ENCODE data around the gene LASP1NB.

The LASP1NB gene

DNA sequence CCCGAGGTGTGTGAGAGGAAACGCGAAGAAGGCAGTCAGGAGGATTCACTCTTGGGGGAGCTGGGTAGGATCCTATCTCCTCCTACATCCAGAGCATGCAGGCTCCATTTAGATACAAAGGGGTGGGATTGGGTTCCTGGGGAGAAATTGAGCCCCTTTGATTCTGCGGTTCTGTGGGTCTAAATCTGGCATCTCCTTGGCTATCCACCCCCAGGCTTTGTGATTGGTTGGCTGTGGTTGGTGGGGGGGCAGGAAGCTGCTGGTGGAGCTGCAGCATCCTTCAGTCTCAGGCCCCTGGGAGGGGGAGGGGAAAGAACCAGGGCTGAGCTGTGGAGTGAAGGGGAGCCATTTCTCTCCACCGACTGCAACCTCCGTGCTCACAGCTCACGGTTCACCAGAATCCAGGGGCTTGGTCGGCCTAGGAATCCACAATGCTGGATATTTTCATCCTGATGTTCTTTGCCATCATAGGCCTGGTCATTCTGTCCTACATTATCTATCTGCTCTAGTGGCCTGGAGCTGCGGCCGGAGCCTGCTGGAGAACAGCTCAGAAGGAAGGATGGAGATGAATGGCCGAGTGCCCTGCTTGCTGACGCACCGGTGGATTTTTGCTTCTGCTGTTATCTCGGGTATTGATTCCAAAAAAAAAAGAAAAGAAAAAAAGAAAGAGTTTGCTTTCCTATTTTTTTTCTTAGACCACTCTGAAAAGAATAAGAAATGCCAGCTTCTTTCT lies at the start of gene LASP1NB:
LASP1NB (plus strand) TSS at position 352 of the 733 bp plus-strand sequence.
- DNase-seq: peak; percentile 78

DNA sequence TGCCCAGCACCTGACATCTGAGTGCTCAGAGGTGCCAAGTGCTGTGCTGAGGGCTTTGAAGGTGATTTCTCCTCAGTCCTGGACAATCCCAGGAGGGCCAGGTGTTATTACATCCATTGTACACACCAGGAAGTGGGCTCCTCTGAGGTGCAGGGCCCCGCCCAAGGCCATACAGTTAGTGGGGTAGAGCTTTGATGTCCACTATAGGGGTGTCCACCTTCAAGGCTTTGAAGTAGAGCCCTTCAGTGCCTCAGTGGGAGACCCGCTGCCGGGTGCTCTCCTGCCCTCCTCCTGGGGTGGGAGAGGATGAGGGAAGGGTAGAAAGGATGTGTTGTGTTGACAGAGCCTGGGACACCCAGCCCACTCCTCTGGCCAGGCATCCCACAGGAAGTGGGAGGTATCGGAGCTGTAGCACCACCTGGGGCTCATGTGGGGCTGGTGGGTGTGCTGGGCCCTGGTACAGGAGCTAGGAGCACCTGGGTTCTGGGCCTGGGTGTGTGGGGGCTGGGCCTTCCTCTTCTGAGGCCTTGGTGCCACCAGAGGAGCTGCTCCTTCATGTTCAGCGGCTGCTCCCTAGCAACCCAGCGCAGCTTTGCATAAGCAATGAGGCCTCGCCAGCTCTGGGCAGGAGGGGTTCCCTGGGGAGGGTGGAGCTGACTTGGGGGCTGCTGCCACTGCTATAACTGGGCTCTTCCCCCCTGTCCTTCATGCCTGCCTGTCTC lies 48.1 kb upstream of the LASP1NB start:
- peak; percentile 67 for DNase-seq

DNA sequence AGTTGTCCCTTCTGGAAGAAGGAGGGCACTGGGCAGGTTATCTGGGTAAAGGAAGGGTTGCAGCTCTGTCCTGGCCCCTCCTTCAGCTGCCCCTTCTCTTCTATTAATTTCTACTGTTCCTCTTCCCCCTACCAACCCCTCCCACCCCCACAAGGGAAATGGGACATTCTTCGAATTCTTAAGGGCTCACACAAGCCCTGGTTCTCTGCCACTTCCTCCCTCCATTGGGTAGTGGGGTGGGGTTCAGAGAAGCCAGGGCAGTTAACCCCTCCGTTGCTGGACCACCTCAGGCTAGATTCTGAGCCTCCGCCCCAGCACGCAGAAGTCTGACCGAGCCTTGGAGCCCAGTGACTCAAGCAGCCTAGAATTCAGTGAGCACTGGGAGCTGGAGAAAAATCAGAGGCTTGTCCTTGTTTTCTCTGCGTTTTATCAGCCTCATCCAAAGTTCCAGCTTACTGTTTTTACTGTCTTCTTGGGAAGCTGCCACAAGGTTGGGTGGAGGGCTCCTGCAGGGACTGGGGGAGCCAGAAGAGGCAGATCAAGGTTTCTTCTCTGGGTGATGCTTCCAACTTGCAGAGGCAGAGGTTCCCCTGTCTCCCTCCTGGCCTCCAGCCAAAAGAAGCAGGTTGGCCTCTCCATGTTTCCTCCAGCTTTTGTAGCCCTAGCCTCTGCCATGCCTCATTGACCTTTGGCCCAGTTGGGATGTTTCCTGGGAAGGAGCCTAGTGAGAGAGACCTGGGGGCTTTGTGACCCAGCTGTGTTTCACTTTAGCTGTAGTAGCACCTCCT lies 45.3 kb upstream of the LASP1NB start:
- DNase-seq: peak; percentile 59

DNA sequence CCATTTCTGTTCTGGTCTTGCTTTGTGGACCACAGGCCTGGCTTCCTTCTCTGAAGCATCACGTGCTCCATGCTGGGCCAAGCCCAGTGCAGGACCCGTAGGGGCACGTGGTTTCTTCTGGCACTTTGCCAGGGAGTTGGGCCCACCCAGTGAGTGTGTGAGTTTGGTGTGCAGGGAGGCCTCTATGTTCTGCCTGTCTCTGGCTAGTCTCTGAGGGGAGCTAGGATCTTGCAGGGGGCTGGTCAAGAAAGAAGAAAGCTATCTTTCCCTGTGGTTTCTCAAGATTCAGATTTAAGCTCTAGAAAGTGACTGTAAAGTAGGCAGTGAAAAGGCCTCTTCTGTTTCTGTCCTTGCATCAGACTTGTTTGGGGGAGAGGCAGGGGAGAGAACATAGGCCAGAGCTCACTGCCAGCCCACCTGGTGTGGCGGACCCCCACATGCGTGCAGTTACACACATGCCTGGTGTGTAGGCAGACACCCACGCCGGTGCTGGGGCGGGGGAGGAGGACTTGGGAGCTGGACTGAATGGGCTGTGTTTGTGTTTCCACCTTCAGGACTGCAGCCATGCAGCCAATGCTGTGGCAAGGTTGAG lies 43.7 kb upstream of the LASP1NB start:
- DNase-seq: peak; percentile 85

DNA sequence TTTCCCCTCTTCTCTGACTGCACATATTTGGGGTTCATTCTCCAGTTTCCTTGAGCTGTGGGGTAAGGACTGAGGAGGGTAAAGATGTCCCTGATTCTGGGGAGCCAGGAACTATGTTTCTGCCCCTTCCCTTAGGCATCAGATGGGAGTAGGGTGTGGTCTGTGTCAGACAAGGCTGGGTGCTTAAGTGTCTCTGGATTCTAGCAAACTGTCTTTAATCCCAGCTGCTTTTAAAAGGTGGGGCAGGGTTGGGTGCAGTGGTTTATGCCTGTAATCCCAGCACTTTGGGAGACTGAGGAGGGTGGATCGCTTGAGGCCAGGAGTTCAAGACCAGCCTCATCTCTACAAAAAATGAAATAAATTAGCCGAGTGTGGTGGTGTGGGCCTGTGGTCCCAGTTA lies 42.5 kb upstream of the LASP1NB start:
- DNase-seq: no peak

DNA sequence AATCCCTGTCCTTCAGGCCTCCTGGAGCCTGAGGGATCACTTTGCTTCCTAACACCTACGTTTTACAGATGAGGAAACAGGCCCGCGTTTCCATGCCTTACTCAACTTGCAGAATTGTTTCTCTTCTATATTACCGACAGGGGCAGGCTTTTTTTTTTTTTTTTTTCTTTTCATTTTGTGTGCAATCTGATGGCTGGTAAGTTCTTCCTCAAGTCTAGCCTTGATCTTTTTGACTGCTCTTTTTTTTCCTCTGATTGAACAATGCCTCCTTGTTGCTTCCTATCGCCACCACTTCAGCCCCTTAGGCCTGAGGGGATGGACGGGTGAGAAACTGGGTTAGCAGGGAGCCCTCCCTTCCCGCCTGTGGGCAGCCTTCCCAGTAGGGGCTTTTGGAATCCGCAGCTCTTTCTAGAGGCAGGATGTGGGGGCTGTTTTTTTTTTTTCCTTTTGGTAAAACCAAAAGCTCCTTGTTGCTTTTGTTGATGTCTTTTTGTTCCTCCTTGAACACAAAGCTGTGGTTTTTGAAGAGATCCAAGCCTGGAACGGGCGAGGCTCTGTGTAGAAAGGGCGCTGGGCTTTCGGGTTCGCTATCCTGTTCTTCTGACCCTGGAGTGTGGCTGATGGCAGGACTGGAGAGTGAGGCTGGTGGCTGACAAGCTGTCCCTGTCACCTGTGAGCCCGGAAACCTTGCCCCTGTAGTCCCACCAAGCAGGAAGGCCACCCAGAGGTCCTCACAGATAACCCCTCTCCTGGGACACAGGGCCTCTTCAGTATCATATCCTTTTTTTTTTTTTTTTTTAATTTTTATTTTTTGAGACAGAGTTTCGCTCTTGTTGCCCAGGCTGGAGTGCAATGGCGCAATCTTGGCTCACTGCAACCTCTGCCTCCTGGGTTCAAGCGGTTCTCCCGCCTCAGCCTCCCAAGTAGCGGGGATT lies 41.6 kb upstream of the LASP1NB start:
- no peak for DNase-seq

DNA sequence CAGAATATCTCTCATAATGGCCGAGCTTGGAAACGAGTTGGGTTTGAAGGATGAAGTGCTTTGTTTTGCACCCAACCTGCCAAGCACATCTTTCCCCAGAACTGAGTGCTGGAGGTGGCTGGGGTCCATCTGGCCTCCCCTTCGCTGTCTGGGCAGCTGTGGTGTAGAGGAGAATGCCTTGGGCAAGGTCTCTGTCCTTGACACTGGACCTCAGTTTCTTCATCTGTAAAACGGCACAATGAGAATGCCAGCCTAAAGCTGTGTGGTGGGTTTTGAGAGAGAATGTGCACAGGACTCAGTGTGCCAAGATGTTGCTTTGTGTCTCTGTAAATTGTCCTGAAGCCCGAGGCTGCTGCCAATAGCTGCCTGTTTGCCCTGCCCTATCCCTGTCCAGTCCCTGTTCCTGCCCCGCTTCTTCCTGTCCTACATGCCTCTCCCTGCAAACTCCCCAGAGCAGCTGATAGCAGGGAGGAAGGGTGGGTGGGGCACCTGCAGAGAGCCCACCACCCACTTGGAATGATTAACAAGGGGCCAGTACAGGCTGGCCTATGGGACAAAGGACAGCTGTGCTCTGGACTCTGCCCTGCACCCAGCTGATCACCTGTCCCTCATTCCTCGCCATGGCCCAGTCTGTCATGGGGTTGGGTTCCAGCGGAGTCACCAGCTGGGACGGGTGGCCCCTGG lies 40.2 kb upstream of the LASP1NB start:
- no peak for DNase-seq

DNA sequence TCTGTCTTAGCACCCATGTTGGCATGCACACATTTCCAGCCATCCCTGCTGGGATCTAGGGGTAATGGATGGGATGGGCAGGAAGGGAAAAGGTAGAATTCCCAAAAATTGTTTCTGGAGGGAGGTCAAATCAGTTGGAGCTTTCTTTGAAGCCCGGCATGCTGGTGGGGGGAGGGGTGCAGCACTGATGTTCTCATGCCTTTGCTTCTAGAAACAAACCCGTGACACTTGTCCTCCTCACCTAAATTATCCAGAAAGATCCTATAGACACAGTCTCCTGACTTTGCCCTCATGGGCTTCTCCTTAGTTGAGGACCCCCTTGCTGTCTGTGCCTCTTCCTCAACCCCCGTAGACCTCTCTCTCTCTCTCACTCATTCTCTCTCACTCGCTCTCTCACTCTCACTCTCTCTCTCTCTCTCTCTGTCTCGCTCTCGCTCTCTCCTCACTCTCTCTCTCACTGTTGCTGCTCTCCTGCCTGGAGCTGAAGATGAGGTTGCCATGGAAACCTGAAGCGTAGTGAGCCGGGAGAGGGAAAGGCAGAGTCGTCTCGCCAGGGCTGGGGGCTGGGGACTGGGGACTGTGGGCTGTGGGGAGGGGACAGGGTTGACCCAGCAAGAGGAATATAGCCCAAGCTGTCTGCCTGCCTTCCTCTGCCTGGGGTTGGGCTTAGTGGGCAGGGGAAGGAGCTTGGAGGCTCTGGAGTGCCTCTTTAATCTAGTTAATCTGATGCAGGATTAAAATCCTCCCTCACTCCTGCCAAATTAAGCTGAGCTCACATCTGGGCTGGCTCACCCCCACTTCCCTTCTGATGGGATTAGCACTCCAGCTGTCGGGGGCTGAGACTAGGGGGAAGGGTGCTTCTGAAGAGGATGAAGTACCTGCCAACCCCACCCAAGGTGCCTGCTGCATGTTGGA lies 39.4 kb upstream of the LASP1NB start:
- peak; percentile 59 for DNase-seq

DNA sequence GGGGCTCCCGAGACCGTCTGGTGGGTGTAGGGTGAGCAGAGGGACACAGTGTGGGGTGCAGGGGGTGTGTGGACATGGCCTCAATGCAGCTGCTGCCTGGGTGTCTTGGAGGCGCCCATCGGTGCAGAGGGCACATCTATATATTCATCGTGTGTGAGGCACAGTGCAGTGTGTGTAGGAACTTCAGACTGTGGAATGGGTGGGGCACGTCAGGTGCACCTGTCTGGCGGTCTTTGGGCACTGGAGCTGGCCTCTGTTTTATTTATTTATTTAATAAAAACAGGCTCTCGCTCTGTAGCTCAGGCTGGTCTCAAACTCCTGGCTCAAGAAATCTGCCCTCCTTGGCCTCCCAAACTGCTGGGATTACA lies 38.8 kb upstream of the LASP1NB start:
- peak; percentile 60 for DNase-seq

DNA sequence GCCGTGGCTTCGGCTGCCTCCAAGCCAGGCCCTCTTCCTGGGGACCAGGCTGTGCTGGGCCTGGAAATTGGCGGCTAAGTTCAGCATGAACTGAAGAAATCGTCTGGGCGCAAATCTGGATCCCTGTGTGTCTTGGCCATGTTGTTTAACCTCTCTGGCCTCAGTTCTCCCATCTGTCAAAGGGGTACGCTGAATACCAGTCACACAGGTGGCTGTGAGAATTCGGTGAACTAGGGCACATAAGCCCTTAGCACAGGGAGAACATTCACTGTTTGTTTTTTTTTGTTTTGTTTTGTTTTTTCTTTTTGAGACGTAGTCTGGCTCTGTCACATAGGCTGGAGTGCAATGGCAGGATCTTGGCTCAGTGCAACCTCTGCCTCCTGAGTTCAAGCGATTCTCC lies 36.6 kb upstream of the LASP1NB start:
- no peak for DNase-seq

DNA sequence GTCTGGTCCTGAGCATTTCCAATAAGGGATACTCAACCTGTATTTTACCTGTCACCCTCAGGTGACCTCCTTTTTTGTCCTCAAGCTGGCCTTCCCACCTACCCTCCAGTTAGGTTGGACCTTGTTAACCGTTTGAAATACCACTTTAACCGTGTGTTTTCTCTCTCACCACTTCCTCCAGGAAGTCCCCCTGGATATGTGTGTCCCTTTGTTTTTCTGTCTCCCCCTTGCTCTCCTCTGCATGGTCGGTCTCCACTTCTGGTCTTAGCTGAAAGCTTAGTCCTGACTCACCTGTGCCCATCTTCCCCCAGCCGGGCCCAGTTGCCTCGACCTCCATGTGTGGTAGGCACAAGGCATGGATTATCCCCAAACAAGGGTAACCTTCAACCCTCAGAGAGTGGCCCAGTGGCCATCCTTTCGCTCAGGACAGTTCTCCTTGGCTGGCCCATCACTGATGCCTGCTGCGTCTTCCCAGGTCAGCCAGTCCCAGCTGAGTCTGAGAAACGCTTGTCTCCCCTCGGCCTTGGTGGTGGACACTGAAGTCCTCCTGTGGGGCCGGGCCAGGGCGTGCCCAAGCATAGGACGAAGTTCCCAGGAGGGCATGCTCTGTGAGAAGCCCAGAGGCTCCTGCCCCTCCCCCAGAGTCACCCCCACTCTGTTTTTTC lies 35.5 kb upstream of the LASP1NB start:
- DNase-seq: no peak

DNA sequence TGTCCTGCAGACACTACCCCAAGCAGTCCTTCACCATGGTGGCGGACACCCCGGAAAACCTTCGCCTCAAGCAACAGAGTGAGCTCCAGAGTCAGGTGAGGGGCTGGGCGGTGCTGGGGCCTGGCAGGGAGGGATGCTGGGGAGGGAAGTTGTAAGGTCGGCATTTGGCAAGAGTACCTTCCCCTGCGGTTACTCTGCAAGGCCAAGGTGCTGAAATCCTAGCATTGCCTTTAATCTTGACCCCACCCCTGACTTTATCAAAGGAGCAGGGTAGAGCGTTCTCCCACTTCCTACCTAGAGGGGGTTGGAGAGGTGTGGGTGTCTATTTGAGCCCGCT lies 35.0 kb upstream of the LASP1NB start:
- DNase-seq: peak; percentile 63

DNA sequence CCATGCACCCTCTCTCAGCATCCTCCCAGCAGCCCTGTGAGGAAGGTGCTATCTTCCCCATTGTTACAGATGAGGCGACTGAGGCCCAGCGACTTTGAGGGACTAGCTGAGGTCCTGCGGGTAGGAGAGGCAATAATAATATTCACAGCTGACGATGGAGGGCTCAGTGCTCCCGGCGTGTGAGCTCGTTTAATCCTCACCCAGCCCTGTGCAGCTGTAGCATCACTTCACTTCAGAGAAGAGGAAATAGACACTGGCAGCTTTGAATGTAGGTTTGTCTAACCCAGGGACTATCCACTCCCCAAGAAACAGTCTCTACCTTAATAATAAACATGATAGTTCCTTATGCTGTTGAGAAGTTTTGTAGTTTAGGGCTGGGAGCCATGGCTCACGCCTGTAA lies 34.0 kb upstream of the LASP1NB start:
- peak; percentile 56 for DNase-seq

DNA sequence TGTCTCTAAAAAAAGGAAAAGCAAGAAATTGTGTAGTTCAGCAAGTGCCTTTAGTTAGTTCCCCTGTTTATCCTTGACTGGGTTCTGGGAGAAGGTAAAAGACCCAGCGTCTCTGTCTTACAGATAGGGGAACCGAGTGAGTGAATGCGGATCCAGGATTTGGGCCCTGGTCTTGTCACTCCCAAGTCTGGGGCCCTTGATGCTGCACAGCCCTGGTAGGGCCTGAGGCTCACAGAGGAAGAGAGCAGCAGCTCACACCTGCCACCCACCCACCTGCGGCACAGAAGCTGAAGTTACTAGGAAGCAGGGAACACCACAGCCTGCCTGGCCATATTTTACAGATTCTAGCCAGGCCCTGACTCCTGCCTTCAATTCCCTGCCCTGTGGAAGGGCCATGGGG lies 33.3 kb upstream of the LASP1NB start:
- peak; percentile 72 for DNase-seq

DNA sequence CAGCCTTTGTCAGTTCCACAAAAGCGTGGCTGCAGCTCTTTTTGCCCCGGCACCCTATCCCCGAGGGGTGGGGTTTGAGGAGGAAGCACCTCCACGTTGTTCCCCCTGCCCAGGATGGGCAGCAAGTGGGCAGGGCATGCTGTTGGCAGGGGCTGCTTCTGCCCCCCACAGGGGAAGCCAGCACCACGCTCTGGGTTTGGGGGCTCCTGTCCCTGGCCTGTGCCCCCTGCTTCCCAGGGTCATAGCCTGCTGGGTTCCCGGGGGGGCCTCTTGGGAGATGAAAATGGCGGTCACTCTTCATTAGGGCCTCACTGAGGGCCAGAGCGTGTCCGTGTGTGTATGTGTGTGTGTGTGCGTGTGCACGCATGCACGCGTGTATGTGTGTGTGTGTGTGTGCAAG lies 32.8 kb upstream of the LASP1NB start:
- peak; percentile 59 for DNase-seq

DNA sequence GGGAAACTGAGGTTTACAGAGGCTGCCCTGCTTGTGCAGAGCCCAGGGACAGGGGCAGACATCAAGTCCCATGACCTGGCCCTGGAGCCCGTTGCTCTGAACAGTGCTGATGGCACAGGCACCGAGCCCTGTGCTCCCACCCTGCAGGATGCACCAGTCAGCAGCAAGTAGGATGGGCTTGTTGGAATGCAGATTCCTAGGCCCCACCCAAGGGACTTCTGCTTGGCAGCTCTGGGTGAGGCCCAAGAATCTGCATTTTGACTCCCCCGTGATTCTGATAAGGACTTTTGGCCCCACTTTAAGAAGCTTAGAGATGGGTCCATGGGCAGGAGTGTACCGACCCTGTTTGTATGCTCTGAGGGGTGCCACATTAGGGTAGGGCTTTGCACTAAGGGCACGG lies 32.3 kb upstream of the LASP1NB start:
- DNase-seq: peak; percentile 58

DNA sequence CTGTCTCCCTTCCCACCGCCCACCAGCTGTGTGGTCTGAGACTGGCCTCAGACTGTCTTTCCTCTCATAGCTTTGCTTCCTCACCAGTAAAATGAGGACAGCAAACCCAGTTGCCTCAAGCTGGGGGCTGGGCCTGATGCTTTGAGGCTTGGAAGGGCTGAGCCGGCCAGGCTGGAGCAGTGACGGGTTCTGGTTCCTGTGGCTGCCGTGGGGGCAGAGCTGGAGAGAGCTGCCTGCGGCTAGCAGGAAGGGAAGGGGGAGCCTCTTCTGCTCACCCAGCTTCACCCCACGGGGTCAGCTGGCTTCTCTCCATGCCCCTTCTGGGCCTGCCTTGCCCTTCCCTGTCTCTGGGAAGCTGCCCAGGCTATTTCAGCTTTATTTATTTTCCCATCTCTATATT lies 31.8 kb upstream of the LASP1NB start:
- DNase-seq: peak; percentile 76

DNA sequence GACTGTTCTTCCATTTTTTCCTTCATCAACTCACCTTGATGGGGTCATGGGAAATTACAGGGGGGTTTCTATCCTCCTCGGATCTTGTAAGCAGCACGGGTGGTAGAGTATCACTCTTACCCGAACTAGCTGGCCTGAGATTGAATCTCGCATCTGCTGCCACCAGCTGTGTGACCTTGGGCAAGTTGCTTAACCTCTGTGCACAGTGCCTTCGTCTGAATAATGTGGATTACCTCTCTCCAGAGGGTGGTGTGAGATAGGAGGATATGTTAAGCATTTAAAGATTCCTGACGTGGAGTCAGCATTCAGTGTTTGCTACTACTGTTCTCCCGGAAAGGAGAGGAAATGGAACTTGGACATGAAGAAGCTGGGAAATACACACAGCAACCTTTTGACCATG lies 31.1 kb upstream of the LASP1NB start:
- no peak for DNase-seq

DNA sequence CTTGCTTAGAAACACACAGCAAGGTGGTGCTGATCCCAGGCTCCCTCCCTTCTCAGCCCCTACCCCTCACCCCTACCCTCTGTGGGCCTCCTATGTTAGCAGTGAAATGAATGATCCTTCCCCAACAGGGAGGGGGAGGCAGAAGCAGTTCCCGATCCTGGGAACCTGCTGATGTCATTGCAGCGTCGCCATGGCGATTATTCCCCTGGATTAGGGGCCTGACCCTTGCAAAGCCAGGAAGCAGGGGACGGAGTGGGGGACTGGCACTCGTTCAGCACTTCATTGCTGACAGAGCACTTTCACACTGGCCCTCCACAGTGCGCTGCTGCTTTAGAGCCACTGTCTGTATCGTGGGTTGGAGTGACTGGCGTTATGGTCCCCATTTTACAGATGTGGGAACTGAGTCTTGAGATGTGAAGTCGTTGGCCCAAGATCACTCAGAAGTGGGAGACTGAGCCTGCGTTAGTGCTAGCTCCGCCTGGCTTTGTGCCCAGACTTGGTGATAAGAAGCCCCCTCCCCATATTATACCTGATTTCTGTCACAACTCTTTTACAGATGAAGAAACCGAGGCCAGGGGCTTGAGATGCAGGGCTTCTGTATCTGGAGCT lies 29.0 kb upstream of the LASP1NB start:
- no peak for DNase-seq

DNA sequence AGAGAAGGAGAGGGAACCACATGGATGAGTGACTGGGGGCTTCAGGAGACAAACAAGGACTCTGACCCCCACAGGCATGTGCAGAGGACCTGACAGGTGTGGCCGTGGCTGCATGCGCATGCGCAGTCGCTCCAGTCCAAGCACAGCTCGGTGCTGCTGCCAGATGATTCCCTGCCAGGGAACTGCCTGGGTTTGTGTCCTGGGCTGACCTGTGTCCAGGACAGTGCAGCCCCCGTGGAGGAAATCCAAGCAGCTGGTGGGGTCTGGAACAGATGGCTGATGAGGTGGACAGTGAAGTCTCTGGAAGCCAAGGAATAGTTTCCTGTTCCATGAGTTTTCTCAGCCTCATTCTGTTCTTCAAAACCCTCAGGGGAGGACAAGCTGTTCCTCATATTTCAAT lies 28.2 kb upstream of the LASP1NB start:
- DNase-seq: no peak
